Omental fat pad (tissue), 4 donors: Measurements from ENCODE around the gene ACTR3C. TPM values are rescaled to one million over a fixed set of nuclear protein-coding genes. Genes with fewer than 3 reads are reported as not detected.
"Not testable (repeated sequence)": the region's sequence is repeated elsewhere in the genome, so short reads cannot be mapped to it uniquely, and the experiment has no call there.

Experiments used
- ATAC-seq: fragments of 150-250 bp; one replicate; pipeline ENCODE4 v1.9.1; 2016; ENCODE audit warnings: mild to moderate bottlenecking, moderate library complexity; ENCODE audit not compliant: low FRiP score
- DNase-seq: peaks from one replicate; pipeline ENCODE4 v3.0.0-alpha.2; 2019; ENCODE audit warnings: low spot score
- total RNA-seq, 4 donors: library from RNA; depleted of rRNA; stranded (reverse); fragments of >200 nt; gene quantifications; one replicate each; pipeline ENCODE4 v1.1.0, GENCODE V29; 2016

Gene ACTR3C
- total RNA-seq, 4 donors from 2014 or later = 1.1 to 12.9 (median 4.9) TPM

DNA sequence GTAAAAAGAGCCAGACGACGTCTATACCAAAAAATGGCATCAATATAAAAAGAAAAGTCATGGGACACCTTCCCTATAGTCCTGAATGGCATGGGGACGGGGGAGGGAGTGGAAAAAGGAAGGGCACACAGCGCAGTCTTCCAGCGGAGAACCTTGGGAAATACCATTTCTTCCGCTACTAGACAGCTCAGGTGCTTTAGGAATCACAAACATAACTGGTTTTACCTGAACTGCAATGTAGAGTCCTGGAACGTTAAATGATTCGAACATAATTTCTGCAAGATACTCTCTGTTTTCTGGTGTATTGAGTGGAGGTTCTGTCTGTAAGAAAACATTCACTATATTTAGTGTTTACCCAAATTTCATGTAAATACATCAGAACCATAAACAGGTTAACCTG, 28.3 kb downstream of the ACTR3C start:
- not testable (repeated sequence) for ATAC-seq, DNase-seq

DNA sequence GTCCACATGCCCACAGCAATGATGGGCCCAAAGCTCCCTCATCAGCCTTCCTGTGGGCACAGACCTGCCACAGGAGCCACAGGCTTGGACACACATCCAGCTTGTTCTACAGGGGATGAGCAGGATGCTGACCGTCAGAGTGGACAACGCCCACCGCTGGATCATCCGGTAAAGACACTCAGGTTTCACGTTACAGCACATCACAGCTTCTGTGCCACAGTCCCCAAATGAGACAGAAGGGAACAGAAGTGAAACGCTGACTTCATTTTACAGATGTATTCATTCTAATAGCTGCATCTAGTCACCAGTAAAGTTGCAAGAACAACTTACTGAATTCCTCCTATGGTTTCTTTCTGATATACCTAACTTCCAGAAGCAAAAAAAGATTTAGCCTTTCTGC, 33.0 kb downstream of the ACTR3C start:
- not testable (repeated sequence) for DNase-seq, ATAC-seq

DNA sequence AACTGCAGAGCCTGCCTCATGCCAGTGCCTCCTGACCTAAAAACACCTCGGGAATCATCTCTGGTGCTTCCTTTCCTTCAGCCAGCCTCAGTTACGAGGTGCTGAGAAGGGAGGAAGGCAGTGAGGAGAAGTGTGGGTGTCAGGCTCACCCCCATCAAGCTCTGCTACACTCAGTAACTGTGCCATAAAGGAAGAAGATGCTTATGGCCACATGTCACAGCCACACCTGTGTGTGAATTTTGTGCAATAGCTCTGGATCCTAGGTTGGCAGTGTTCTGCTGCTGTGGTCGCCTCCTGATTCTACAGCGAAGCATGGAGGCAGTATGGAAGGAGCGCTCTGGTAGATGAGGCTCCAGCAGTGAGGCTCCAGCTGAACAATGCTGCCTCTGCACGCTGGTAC, 34.5 kb downstream of the ACTR3C start:
- DNase-seq, ATAC-seq: not testable (repeated sequence)

DNA sequence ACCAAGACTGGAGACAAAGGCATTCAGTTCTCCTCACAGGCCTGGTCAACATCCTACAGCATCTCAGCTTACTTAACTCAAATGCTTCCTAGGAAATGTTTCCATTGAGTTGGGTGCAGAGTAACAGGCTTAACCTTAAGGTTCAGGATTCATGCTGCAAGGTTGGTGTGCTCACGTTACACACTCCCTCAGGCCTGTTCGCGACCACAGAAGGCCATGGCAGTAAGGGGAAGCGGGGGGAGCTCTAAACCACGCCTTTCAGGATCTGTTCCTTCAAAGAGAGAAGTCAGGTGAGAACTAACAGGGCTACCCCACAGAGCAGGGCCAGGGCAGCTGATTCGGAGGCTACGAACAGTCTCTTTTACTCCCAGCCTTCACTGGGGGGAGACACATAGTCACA, 35.5 kb downstream of the ACTR3C start:
- not testable (repeated sequence) for ATAC-seq, DNase-seq

DNA sequence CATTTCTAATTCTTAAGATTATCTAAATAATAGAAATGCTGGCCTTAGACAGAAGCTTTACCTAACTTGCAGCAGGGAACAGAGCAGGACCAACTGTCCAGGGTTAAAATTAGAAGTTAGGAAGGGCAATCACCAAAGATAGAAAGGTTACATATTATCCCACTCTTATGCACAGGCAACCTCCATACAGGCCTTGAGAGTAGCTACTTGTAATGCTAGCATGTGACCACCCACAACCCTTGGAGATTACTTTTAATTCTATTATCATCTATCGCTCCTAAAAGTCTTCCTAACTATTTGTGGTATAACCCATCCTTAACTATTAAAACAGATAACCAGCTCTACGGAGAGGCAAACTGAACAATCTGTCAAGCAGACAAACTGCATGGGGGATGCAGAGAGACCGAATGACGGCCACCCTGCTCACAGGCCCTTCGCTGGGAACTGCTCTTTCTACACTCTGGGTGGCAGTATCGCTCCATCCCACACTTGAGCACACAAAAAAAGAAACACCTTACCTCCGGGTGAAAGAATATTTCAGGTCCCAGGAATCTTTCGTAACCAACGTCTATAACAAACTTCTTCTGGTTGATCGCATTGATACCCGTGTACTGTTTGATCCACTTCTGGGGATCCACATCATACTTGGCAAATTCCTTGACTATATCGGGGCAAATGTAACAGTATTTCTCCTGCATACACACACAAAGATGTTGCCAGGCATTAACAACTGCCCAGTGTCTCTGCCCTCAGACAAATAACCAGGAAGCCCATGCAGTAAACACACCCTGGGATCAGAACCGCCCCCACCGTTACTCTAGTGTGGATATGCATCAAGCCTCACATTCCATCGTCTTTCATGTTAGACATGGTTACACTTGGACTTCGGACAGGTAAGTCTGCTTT, 37.2 kb downstream of the ACTR3C start:
- DNase-seq = not testable (repeated sequence)
- peak; percentile 86 for ATAC-seq

DNA sequence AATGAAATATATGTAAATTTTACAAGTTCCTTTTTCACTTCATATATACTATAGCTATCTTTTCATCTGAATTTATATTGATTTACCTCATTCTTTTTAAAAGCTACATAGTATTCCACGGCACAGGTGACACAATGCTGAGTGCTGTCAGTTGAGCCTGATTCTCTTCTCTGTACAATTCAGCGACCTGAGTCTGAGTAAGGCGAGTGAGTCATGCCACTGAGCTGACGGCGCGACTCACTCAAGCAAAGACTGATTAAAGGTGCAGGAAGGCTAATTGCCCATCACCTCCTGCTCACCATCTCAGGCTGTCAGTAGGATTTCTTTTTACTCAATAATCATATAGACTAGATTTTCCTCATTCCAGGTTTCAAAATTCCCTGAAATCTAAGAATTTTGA, 39.7 kb downstream of the ACTR3C start:
- not testable (repeated sequence) for DNase-seq, ATAC-seq

DNA sequence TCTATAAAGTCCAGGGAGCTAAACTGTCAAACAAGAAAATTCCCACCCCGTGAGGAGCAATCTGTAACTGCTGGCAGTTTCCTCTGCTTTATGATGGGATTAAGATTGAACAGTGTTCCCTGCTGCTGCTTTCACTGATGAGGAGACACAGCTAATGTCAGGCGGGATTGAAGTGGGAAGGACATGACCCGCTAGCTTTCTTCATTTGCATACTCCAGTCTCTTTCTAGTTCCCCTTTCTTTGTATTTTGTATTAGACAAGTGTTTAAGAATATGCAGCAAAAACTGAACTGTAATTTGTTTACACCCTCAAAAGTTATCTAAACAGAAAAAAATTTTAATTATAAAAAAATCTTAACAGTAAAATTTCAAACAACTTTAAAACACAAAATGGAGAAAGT, 40.2 kb downstream of the ACTR3C start:
- not testable (repeated sequence) for ATAC-seq, DNase-seq

DNA sequence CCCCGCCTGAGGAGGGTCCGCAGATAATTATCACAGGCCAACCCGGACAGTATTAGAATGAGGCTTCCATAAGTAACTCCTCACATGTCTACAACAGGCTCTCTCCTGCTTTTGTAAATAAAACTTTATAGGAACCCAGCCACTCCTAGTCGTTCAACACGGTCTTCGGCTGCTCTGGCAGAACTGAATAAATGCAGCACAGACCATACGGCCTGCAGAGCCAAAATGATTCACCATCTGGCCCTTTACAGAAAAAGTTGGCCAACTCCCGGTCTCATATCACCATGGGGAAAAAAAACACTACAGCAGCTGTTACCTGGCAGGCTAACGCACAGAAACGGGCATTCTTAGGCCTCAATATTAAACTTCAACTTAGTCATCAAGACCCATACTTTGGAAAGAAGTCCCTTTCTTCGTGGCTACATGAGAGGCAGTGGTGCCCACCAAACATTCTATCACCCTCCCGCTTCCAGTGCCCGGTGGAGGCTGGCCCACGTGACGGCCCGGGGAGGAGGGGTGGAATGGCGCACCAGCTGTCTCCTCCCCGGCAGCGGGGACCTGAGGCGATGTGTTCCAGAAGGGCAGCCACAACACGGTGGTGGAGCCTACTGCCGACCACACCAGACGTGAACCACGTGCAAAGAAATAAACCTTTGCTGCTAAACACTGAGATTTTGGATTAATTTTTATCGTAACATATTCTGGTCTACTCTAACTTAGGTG, 41.5 kb downstream of the ACTR3C start:
- not testable (repeated sequence) for ATAC-seq, DNase-seq

DNA sequence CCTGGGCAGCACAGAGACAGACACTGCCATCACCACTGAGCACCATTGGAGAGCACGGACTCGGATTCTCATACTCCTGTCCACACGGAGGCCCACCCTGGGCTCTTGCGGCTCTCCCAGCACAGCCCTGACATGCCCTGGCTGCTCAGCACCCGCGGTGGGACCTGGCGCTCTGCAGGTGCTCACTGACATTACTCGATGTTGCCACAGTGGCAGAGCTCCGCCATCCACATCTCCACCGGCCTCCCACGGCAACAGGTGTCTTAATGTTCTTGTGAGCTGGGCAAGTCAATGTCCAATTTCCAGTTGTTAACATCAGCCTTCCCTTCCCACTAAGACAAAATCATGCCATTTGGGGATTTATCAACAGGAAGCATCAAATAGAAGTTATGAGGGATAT, 45.0 kb downstream of the ACTR3C start:
- not testable (repeated sequence) for DNase-seq, ATAC-seq

DNA sequence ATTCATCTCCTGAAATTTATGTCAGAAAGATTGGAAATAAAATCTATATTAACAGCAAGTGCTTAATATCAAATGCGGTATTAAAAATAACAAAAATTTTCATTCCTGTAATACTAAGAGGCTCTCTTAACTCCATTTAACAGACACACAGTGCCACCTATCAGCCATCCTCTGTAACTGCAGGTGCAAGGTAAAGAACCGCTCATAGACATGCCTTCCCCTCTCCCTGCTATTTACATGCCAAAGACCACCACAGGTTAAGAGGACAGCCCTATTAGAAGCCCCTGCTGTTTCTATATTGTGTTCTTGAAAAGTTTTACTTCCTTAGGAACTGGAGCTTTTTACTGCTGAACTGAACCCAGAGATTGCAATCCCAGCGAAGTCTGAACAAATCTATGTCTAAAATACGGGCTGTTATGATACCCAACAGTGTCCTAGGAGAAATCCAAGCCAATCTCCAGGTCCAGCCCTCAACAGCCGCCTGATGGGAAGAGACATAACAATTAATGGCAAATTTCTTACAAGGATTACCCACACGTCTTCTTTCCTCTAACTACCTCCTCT, 47.1 kb downstream of the ACTR3C start:
- not testable (repeated sequence) for DNase-seq
- peak; percentile 53 for ATAC-seq

DNA sequence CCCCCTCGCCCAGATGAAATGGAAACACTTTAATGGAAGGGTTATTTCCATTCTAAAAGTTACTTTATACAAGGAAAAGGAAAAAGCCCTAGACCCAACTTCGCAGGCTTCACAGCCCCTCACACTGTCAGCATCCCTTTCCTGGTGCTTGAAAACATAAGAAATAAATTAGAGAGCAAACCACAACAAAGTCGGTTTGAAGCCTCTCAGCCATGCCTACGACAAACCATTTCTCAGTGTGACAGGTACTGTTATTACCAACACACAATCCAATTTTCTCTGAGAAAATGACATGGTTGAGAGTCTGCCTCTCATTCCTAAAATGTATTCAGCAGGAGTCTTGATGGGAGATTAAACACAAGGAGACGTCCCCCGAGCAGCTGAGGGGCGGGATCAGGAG, 51.4 kb downstream of the ACTR3C start:
- DNase-seq, ATAC-seq: not testable (repeated sequence)

DNA sequence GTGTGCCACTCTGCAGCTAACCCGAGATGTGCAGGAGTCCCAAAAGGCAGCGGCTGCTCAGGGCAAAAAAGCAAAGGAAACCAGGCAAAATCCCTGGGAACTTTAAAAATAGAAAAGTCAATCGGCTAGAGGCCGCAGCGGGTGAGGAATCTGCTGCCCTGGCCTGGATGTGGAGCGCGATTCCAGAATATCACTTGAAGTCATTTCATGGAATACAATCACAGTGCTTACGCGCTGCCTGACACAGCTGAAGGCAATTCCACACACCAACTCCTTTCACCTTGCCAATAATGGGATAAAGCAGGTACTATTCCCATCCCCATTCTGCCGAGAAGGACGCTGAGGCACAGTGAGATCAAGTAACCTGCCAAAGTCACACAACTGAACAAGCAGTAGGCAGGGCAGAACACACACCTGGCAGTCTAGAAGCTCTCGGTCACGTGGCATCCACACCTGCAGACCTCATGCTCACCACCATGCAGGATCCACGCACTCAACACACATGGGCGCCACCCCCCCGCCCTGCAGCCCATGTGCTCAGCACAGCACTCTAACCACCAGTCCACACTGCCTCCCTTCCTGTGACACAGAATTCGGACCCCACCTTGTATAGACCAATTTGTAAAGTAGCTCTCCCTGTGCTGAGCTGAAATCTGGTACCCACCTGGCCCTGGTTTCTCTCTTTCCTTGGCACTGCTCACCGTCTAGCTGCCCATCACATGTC, 53.1 kb downstream of the ACTR3C start:
- DNase-seq, ATAC-seq: not testable (repeated sequence)

DNA sequence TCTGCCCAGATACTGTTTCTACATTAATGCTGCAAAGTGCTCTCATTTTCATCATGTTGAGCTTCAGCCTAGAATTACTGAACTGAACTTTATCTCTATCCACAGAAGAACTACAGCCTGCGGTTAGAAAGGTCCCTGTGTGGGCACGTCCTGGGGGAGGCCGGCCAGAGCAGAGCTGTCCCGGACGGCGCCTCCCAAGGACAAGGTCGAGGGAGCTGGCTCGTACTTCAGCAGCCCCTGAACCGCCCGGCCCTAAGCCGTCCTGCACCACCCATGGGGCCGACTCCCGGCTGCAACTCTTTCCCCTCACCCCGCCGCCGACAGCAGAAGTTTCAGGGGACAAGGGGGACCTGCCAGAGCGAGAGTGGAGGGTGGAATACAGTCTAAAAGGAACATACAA, 54.5 kb downstream of the ACTR3C start:
- ATAC-seq, DNase-seq: not testable (repeated sequence)

DNA sequence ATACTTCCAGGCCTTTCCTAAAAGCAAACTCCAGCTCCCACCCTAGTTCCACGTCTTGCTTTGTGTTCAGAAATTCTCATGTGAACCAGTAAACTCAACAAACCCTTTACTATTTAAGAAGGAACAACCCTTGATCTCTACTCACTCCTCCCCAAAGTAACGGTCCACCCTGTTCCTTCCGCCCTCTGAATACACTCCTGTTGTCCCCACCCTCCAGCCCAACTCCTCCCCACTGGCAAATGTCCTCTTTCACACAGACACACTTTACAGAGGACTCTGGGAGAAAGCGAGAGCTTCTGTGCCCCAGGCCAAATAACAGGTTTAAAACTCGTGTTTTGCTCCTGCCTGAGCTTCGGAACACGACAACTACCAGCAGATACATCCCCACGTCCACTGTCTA, 55.1 kb downstream of the ACTR3C start:
- DNase-seq, ATAC-seq: not testable (repeated sequence)

DNA sequence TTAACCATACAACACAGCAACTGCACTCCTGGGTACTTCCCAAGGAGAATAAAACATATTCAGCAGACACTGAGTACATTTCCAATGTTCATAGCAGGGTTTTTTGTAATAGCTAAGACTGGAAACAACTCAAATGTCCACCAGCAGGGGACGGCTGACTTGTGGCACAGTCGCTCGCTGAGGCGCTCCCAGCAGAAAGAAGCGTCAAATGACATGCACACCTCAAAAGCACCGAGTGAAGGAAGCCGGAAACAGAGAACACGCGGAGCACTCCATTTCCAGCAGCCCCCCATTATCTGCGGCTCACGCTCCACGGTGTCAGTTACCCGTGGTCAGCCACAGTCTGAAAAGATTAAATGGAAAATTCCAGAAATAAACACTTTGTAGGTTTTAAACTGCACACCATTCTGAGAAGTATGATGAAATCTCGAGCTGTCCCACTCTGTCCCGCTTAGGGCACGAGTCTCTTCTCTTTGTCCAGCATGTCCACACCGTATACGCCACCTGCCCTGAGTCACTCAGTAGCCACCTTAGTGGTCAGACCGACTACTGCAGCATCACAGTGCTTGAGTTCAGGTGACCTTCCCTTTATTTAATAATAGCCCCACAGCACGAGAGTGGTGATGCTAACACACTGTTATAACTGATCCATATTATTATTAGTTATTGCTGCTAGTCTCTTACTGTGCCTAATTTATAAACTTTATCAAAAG, 56.2 kb downstream of the ACTR3C start:
- ATAC-seq, DNase-seq: not testable (repeated sequence)

DNA sequence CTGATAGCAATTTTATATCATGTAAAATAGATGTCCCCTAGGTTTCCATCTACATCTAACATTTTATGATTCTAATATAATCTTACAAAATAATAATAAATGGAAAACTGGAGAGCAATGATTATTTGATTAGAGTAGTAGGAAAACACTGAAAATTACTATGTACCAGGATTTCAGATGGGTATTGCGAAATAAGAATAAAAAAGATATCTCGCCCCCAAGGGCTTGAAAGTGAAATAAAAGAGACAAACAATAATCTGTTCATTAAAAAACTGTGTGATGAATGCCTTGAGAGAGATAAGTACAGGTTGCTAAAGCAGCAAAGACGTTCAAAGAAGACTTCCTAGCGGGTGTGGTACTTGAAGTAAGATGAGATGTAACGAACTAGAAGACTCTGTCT, 60.7 kb downstream of the ACTR3C start:
- DNase-seq, ATAC-seq: not testable (repeated sequence)

DNA sequence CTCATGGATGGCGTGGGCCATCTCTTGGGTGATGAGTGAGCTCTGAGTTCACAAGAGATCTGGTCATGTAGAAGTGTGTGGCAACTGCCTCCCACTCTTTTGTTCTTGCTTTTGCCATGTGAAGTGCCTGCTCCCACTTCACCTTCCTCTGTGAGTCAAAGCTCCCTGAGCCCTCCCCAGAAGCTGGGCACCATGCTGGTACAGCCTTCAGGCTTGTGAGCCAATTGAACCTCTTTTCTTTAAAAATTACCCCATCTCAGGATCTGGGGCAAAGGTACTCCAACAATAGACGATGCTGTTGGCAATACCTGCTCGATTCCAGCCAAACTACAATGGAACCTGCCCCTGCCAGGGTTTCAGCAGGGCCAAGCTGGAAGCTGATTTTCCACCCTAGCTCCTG, 75.6 kb downstream of the ACTR3C start:
- not testable (repeated sequence) for DNase-seq

DNA sequence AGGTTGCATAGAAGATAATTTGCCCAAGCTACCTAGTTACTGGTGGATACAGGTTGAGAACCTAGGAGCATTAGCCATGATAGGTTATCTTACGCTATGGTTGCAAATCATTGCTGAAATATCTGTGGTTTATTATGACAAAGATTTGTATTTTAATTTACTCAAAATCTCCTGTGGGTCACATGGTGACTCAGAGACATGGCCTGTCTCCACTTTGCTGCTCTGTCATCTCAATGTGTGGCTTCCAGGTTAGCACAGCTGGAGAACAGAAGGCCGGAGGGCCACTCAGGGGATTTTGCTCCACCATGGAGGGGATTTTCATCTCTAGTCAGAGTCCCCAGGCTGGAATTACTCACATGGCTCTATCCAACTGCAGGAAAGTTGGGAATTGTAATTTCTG, 78.1 kb downstream of the ACTR3C start:
- DNase-seq, ATAC-seq: not testable (repeated sequence)

More for the DNA sequence above, 75.6 kb downstream of the ACTR3C start:
- not testable (repeated sequence) for ATAC-seq

DNA sequence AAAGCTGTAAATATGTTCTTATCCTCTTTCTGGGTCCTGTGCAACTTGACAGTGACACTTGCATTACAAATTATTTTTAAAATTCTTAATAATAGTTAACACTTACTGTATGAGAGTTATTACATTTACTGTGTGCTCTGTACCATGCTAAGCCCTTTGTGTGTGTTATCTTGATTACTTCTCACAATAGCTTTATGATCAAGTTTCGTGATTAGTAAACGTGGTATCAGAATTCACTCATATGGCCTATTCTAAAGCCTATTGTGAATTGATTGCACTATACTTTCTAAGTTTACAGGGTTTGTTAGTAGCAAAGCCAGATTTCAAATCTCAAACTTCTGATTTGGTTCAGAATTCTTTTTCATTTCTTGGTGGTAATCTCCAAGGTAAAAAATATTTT, 80.4 kb downstream of the ACTR3C start:
- DNase-seq, ATAC-seq: not testable (repeated sequence)
